Astrocyte of the spinal cord (primary cell): ENCODE results near the gene GNG13.

Experiments used
- DNase-seq: peaks from one replicate; pipeline ENCODE4 v3.0.0; 2011; ENCODE audit warnings: low read depth, low spot score
- H3K4me3 ChIP-seq: 2 replicates; pipeline ENCODE4 v1.5.1; 2011; ENCODE audit warnings: low read depth, mild to moderate bottlenecking, low read length, moderate library complexity
- in situ Hi-C: cut with HindIII; loops from 2 replicates; pipeline ENCODE4 v1.10.0; 2017; ENCODE audit warnings: low sequenced_read_pairs
- TF ChIP-seq, protein P1 (sequence below): IDR thresholded peaks from 2 replicates; pipeline ENCODE4 v1.5.1; 2012; ENCODE audit warnings: low read depth, mild to moderate bottlenecking, low read length, inconsistent platforms

Gene GNG13

DNA sequence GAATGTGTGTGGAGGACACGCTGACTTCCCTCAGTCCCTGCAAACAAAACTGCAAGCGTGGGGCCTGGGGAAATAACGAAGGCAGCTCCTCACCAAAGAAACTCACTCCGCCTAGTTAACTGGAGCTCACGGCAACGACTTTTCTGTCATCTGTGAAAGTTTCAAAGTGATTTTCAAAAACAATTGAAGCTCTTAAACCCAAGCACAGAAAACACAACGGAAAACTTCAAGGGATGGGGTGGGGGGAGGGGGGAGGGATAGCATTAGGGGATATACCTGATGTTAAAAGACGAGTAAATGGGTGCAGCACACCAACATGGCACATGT, 3.2 kb upstream of the GNG13 start:
- no peak for DNase-seq

DNA sequence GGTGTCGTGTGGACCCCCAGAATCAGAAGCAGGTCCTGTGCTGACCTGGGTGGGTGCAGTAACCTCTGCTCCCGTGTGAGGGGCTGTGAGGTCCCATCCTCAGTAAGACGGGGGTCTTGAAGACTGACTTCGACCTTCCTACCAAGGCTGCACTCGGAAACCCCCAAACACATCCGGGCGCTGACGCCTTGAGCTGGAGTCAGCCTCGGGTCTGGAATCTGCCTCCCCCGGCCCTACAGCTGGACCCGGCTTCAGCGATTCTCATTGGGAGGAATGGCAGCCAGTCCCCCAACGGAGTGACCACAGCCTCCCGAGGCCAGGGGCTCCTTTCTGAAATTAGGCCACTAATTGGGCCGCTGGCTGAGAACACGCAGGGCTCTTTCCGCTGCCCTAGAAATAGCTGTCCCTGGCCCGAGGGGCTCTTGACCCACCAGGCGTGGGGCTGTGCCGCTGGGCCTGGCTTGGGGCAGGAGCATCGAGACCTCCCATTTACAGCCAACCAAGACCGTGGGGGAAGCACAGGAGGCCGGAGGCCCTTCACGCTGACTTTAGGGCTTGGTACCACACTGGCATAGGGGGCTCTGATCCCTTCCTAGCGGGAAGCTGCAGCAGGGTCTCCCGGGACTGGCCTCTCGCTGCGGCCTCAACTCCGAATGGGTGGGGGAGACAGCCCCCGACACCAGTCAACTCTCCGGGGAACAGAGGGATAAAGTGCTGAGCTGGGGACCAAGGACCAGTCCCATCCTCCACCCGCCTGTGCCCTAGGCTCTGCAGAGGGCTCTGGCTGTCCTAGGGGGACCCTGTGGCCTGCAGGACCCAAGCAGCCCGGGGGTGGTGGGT, 2.6 kb upstream of the GNG13 start:
- DNase-seq: no peak
- no peak overlapping the region for H3K4me3 ChIP-seq
- TF ChIP-seq, protein P1, sequence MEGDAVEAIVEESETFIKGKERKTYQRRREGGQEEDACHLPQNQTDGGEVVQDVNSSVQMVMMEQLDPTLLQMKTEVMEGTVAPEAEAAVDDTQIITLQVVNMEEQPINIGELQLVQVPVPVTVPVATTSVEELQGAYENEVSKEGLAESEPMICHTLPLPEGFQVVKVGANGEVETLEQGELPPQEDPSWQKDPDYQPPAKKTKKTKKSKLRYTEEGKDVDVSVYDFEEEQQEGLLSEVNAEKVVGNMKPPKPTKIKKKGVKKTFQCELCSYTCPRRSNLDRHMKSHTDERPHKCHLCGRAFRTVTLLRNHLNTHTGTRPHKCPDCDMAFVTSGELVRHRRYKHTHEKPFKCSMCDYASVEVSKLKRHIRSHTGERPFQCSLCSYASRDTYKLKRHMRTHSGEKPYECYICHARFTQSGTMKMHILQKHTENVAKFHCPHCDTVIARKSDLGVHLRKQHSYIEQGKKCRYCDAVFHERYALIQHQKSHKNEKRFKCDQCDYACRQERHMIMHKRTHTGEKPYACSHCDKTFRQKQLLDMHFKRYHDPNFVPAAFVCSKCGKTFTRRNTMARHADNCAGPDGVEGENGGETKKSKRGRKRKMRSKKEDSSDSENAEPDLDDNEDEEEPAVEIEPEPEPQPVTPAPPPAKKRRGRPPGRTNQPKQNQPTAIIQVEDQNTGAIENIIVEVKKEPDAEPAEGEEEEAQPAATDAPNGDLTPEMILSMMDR: no peak
- in situ Hi-C loops: no loop called here

More for the DNA sequence above, 3.2 kb upstream of the GNG13 start:
- no peak overlapping the region for H3K4me3 ChIP-seq
- TF ChIP-seq, protein P1: no peak
- in situ Hi-C loops: no loop called here

- DNase-seq: no peak
- in situ Hi-C loops: no loop called here
- TF ChIP-seq, protein P1: no peak
- H3K4me3 ChIP-seq: no peak overlapping the region
Measured at GRCh38 chr16:802461-802860, 1.9 kb upstream of the GNG13 start.

- H3K4me3 ChIP-seq: no peak overlapping the region
- in situ Hi-C loops: no loop called here
- TF ChIP-seq, protein P1: no peak
- no peak for DNase-seq
Measured at GRCh38 chr16:801584-802363, 1.2 kb upstream of the GNG13 start.

- H3K4me3 ChIP-seq: no peak overlapping the region
- in situ Hi-C loops: no loop called here
- DNase-seq: no peak
- TF ChIP-seq, protein P1: no peak
Measured at GRCh38 chr16:800834-801511, 439 bp upstream of the GNG13 start.

DNA sequence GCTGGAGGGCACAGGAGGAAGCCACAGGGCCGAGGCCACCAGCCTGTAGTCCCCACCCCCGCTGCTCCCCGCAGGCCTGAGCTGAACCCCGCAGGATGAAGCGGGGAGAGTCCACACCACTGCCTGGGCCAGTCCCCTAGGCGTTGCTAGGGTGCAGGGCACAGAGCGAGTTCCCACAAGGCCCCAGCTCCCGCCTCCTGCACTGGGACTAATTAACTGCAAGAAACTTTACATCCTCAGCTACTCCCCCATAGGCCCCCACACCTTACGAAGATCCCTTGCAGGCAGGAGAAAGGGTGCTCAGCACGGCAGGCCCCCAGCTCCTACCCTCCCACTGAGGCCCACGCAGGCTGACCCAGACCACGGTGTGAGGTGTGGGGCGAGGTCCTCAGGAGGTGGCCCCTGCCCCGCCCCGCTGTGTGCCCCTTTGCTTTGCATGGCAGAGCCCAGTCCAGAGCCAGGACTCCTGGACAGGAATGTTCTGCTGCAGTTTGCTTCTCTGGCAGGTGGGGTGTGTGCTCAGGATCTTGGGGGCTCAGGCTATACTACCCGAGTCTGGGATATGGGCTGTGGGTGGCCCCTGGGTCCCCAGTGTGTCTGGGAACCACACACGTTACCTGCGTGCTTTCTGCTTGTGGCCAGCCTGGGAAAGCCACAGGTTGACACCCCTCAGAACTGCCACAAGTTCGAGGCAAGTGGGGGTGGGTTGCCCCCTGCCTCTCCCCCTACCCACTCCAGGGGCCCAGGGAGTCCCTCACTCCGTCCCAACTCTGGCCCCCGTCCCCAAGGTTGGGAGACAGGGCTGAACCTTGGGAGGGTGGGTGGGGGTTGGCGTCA, 1.2 kb downstream of the GNG13 start:
- H3K4me3 ChIP-seq: no peak overlapping the region
- DNase-seq: no peak
- TF ChIP-seq, protein P1: no peak
- in situ Hi-C loops: no loop called here
